Osteoblast (primary cell): ENCODE data around the gene CLEC6A. TPM values are rescaled to one million over a fixed set of nuclear protein-coding genes. Genes with fewer than 3 reads are reported as not detected.
"Not testable (repeated sequence)": the region's sequence is repeated elsewhere in the genome, so short reads cannot be mapped to it uniquely, and the experiment has no call there.

ENCODE experiments used
- DNase-seq: peaks from one replicate; pipeline ENCODE4 v3.0.0; 2011; ENCODE audit warnings: low spot score, mixed read lengths; ENCODE audit not compliant: insufficient read length; ENCODE audit errors: missing footprints
- H2AFZ ChIP-seq: 2 replicates; pipeline ENCODE4 v1.6.0; 2011; ENCODE audit warnings: mild to moderate bottlenecking, low read length
- H3K27ac ChIP-seq: 2 replicates; pipeline ENCODE4 v1.5.1; 2011; ENCODE audit warnings: mild to moderate bottlenecking, low read depth, low read length, moderate library complexity
- H3K27me3 ChIP-seq: 2 replicates; pipeline ENCODE4 v1.6.0; 2012; ENCODE audit warnings: mild to moderate bottlenecking, control low read depth, inconsistent platforms, low read length, moderate library complexity; ENCODE audit not compliant: insufficient read depth
- H3K36me3 ChIP-seq: 2 replicates; pipeline ENCODE4 v1.5.1; 2011; ENCODE audit warnings: mild to moderate bottlenecking, low read length, control low read depth, moderate library complexity; ENCODE audit not compliant: insufficient read depth
- H3K4me1 ChIP-seq: 2 replicates; pipeline ENCODE4 v1.5.1; 2011; ENCODE audit warnings: mild to moderate bottlenecking, low read length, control low read depth, moderate library complexity; ENCODE audit not compliant: insufficient read depth
- H3K4me2 ChIP-seq: 2 replicates; pipeline ENCODE4 v1.6.0; 2011; ENCODE audit warnings: mild to moderate bottlenecking, low read length; ENCODE audit not compliant: insufficient read depth
- H3K4me3 ChIP-seq: fragments of 200-600 bp; sonication (generic); 3 replicates; pipeline ENCODE4 v1.5.1; 2012; ENCODE audit warnings: mild to moderate bottlenecking, low read length, inconsistent platforms; ENCODE audit not compliant: insufficient read depth
- H3K79me2 ChIP-seq: 2 replicates; pipeline ENCODE4 v1.6.0; 2012; ENCODE audit warnings: mild to moderate bottlenecking, low read length, control low read depth, inconsistent platforms; ENCODE audit not compliant: insufficient read depth
- H3K9me3 ChIP-seq: 2 replicates; pipeline ENCODE4 v1.5.1; 2011; ENCODE audit warnings: low read depth, low read length, control low read depth
- H4K20me1 ChIP-seq: 2 replicates; pipeline ENCODE4 v1.6.0; 2012; ENCODE audit warnings: mild to moderate bottlenecking, low read length, control low read depth; ENCODE audit not compliant: insufficient read depth
- total RNA-seq: library from RNA; depleted of rRNA; stranded (reverse); fragments of >200 nt; gene quantifications from 2 replicates; pipeline ENCODE4 v1.2.3, GENCODE V29; 2012
- TF ChIP-seq, protein P1 (sequence below): IDR thresholded peaks from 2 replicates; pipeline ENCODE4 v1.5.1; 2011; ENCODE audit warnings: mild to moderate bottlenecking, low read depth, low read length, moderate library complexity; ENCODE audit errors: extremely low read depth

Gene CLEC6A
- not detected in 2 replicates for total RNA-seq

DNA sequence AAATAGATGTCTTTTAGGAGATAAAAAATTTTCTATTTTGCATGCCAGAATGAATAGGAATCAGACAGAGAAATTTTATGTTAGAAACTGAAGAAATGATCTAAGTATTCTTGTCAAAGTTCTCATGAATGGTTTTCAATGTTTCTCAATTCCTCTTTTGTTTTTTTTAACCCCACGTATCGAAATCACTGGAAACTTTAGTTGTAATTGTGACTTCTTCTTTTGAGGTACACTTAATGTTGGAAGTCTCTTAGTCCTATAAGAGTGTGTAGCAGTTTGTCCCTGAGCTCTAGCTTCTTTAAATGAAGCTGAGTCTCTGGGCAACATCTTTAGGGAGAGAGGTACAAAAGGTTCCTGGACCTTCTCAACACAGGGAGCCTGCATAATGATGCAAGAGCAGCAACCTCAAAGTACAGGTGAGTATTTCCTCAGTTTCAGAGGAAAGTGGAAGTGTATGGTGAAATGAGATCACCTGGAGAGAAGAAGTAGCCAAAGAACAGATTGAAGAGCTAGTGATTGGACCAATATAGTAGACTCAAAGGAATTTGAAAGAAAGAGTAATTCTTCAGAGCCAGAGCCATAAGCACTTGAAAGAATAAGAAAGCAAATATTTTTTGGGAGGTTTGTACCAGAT, at the start of gene CLEC6A:
CLEC6A (plus strand) TSS at position 236 of the 634 bp plus-strand sequence; CDS start at position 386, 150 bp downstream.
- no peak for DNase-seq
- TF ChIP-seq, protein P1, sequence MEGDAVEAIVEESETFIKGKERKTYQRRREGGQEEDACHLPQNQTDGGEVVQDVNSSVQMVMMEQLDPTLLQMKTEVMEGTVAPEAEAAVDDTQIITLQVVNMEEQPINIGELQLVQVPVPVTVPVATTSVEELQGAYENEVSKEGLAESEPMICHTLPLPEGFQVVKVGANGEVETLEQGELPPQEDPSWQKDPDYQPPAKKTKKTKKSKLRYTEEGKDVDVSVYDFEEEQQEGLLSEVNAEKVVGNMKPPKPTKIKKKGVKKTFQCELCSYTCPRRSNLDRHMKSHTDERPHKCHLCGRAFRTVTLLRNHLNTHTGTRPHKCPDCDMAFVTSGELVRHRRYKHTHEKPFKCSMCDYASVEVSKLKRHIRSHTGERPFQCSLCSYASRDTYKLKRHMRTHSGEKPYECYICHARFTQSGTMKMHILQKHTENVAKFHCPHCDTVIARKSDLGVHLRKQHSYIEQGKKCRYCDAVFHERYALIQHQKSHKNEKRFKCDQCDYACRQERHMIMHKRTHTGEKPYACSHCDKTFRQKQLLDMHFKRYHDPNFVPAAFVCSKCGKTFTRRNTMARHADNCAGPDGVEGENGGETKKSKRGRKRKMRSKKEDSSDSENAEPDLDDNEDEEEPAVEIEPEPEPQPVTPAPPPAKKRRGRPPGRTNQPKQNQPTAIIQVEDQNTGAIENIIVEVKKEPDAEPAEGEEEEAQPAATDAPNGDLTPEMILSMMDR = no peak

DNA sequence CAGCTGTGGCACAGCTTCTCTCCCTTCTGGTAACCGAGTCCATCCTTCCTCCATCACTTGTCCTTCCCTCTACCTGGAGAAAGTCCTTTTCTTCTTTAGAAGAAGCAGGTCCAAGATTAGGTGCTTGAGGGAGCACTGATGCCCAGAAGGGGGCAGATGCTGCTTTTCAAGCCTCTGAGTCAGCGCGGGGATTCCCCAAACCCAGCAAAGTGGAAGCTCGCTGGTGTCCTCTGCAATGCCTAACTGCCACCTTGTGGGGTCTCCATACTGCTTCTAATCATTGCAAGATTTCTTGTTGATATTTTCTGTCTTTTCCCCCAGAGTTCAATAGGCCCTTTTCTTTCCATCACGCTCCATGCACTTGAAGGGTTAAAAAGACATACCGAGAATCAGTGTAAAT, 36.2 kb upstream of the CLEC6A start:
- not testable (repeated sequence) for H3K4me2 ChIP-seq, H3K9me3 ChIP-seq, H3K27me3 ChIP-seq, H3K27ac ChIP-seq, H3K79me2 ChIP-seq, H3K4me3 ChIP-seq, H3K4me1 ChIP-seq, H2AFZ ChIP-seq, DNase-seq, H4K20me1 ChIP-seq, H3K36me3 ChIP-seq

More for the DNA sequence above, at the start of gene CLEC6A:
- no peaks in the 10 kb centered on the region for H3K36me3 ChIP-seq
- no peak within 1 kb of the TSS for H3K4me3 ChIP-seq
- H3K79me2 ChIP-seq = no peaks in the 10 kb centered on the region
- H3K27ac ChIP-seq = no peak within 1 kb of the TSS
- no peak within 1 kb of the TSS for H3K4me2 ChIP-seq
- H3K4me1 ChIP-seq = no peaks in the 10 kb centered on the region
- no peaks in the 10 kb centered on the region for H4K20me1 ChIP-seq
- H2AFZ ChIP-seq = no peak within 1 kb of the TSS
- no peaks in the 10 kb centered on the region for H3K27me3 ChIP-seq
- no peaks in the 10 kb centered on the region for H3K9me3 ChIP-seq

DNA sequence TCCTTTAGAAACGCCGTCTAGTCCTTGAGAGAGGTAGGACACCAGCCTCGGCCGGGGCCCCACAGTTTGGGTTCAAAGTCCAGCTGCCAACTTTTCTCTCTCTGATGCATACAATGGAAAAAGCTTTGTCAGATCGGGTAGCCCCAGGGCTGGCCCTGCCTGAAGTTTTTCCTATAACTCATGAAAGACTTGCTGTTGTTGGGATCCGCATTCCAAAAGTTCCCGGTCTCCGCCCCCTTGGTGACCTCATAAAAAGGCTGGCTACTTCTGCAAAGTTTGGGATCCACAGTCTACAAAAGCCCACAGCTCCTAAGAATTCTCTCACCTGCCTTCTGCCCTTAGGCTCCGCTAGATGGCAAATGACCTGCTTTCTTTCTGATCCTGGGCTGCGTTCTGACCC, 35.3 kb upstream of the CLEC6A start:
- no peak for DNase-seq
- no peaks in the 10 kb centered on the region for H3K36me3 ChIP-seq
- TF ChIP-seq, protein P1 = no peak
- H3K4me1 ChIP-seq = no peaks in the 10 kb centered on the region
- no peaks in the 10 kb centered on the region for H4K20me1 ChIP-seq
- no peak overlapping the region for H3K4me3 ChIP-seq
- H3K79me2 ChIP-seq = no peaks in the 10 kb centered on the region
- H3K9me3 ChIP-seq = no peaks in the 10 kb centered on the region
- no peak overlapping the region for H3K27ac ChIP-seq
- H2AFZ ChIP-seq = no peak overlapping the region
- no peaks in the 10 kb centered on the region for H3K27me3 ChIP-seq
- H3K4me2 ChIP-seq = no peak overlapping the region

DNA sequence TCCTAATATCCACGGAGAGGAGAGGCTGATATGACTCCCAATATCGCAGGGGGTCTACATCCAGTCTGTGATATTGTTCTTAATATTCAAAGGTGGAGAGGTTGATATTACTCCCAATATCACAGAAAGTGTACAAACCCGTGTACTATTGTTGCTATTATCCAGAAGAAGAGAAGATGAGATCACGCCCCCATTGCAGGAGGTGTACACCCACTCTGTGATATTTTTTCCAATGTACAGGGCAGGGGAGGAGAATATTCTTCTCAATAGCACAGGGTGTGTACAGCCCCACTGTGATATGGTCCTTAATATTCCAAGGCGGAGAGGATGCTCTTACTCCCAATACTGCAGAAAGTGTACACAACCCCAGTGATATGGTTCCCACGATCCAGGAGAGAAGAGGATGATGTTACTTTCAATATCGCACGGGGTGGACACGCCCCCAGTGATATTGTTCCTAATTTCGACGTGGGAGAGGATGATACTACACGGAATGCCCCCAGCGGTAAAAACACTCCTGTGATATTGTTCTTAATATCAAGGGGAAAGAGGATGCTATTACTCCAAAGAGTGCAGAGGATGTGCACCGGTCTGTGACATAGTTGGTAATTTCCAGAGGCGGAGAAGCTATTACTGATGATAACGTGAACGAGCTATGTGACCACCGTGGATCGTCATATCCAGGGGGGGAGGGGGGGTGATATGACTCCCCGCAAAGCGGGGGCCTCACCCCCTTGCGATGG, 11.1 kb upstream of the CLEC6A start:
- H3K36me3 ChIP-seq, H3K9me3 ChIP-seq, H3K27ac ChIP-seq, H3K4me1 ChIP-seq, H3K4me3 ChIP-seq, DNase-seq, H2AFZ ChIP-seq, H3K27me3 ChIP-seq, H4K20me1 ChIP-seq, H3K4me2 ChIP-seq, H3K79me2 ChIP-seq: not testable (repeated sequence)

DNA sequence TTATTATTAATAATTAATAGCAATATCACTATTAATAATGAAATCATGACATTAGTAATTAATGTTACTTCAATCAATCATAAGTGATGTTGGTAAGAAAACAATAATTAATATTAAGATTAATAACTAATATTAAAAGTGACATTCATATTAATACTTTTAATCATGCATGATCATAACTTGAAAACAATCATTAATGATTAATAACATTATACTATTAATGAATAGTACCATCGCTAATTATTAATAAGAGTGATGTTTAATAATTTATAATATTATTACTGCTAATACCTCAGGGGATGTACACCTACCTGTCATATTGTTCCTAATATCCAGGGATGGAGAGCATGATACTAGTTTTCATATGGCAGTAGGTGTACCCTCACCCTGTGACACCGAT, 10.0 kb upstream of the CLEC6A start:
- H3K36me3 ChIP-seq = no peaks in the 10 kb centered on the region
- H3K4me1 ChIP-seq = no peaks in the 10 kb centered on the region
- H3K9me3 ChIP-seq = no peaks in the 10 kb centered on the region
- TF ChIP-seq, protein P1 = no peak
- H3K27ac ChIP-seq = no peak overlapping the region
- H3K4me3 ChIP-seq = no peak overlapping the region
- no peak overlapping the region for H2AFZ ChIP-seq
- H3K27me3 ChIP-seq = no peaks in the 10 kb centered on the region
- no peaks in the 10 kb centered on the region for H4K20me1 ChIP-seq
- DNase-seq = no peak
- no peak overlapping the region for H3K4me2 ChIP-seq
- no peaks in the 10 kb centered on the region for H3K79me2 ChIP-seq
